HTR-8/SVneo (cell line): ENCODE data around the gene PSMD7.
"Not testable (repeated sequence)": the region's sequence is repeated elsewhere in the genome, so short reads cannot be mapped to it uniquely, and the experiment has no call there.

ENCODE experiments used
- DNase-seq: peaks from one replicate; pipeline ENCODE4 v3.0.0; 2011; ENCODE audit warnings: low spot score, mixed read lengths; ENCODE audit not compliant: insufficient read length
- FAIRE-seq: peaks from 2 replicates; lab custom pipeline; 2011; peaks lifted over from hg19 to GRCh38; lab: Jason Lieb, UNC

Gene PSMD7

DNA sequence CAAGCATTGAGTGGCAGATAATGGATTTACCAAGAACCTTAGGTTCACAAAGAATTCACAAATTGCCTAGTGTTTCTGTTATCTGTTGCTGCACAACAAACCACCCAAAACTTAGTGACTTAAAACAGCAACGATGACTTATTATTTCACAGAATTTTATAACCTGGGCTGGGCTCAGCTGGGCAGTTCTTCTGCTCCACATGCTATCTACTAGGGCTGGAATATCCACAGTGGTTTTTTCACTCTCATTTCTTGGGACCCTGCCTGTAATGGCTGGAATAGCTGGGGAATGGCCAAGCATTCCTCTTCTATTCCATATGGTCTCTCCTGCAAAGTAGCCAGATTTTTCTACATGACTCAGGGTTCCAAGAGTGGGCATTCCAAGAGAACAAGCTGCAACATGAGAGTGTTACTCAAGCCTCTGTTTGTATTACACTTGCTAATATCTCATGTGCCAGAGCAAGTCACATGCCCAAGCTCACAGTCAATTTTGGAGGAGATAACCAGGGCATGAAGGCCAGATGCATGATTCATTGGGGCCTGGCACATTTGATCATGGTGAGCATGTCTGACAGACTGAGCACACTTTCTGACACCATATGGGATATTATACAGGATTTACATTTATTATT is 4.9 kb upstream of the PSMD7 start:
- no peak for FAIRE-seq
- DNase-seq: no peak

- no peak for DNase-seq
- no peak for FAIRE-seq
Observed at GRCh38 chr16:74296104-74296431, 546 bp upstream of the PSMD7 start.

DNA sequence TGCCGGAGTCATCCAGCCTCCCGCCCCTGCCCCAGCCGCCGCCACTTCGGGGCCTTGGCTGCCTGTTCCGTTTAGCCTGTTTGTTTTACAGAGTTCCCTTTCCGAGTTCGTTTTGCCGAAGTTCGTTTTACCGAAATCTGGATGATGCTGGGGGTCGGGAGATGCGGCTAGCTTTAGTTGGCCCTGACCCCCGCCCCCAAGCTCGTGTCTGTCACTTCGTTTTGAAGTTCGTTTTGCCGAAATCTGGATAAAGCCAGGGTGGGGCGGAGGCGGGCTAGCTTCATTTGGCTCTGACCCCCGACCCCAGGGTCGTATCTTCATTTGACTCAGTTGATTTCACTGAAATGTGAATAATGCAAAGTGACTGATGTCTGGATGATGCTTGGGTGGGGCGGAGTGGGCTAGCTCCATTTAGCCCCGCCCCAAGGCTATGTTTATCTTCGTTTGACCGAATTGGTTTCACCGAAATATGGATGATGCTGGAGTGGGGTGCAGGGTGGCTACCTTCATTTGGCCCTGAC is 591 bp downstream of the PSMD7 start:
- peak; percentile 23 for FAIRE-seq
- peak; percentile 31 for DNase-seq

GRCh38 chr16:74298104-74298503 is 1.5 kb downstream of the PSMD7 start:
- no peak for FAIRE-seq
- no peak for DNase-seq

- no peak for FAIRE-seq
- DNase-seq: no peak
Observed at GRCh38 chr16:74302341-74302740, 5.7 kb downstream of the PSMD7 start.

GRCh38 chr16:74304164-74304834 is 7.7 kb downstream of the PSMD7 start:
- DNase-seq (no peak), FAIRE-seq (no peak)

DNA sequence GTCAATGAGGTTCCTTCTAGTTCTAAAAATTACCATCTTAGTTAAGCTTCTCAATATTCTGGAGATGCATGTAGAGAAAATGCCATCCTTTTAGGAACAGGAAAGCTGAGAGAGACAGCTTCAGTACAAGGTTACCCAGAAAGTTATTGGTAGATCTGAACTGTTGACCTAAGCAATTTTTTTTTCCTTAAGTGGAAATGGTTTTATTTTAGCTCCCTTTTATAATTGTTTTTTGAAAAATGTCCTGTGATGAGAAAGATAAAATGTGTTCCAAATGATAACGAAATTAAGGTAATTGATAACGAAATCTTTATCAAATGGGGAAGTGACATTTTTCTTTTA is 8.2 kb downstream of the PSMD7 start:
- no peak for FAIRE-seq

DNA sequence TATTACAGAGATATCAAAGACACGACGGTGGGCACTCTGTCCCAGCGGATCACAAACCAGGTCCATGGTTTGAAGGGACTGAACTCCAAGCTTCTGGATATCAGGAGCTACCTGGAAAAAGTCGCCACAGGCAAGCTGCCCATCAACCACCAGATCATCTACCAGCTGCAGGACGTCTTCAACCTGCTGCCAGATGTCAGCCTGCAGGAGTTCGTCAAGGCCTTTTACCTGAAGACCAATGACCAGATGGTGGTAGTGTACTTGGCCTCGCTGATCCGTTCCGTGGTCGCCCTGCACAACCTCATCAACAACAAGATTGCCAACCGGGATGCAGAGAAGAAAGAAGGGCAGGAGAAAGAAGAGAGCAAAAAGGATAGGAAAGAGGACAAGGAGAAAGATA is 8.7 kb downstream of the PSMD7 start:
- DNase-seq: no peak
- no peak for FAIRE-seq

More for the DNA sequence above, 8.2 kb downstream of the PSMD7 start:
- no peak for DNase-seq

DNA sequence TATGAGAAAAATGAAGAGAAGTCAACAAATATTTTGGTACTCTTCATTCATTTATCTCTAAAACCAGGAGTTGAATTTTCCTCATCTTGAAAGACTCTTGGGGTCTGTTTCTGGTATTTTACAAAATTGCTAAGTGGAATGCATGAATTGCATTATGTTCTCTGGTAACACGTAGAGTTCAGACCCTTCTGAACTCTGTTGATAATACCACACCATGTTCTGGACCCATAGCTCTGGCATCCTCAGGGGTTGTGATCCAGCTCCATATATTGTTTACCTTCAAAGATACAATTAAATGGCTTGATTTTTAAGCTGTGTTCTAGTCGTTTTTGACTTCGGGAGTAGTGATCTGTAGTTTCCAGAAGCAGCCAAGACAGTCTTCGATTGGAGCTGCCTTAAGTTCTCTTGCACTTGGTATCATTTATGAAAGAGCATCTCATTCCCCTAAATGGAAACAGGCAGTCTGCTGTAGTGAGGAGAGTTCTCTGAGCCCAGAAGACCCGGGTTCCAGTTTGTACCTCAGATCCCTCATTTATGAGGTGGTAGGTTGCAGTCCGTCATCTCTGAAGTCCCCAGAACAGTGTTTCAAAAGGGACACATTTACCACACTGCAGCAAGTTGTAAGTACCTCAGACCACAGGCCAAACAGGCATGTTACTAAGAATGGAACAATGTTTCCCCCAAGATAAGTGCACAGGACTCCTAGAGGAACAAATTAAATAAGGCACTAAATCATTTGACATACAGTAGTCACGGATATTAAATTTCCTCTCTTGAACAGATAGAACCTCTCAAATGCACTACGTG is 9.6 kb downstream of the PSMD7 start:
- DNase-seq (no peak), FAIRE-seq (no peak)

- DNase-seq (no peak), FAIRE-seq (no peak)
Observed at GRCh38 chr16:74307383-74307782, 10.8 kb downstream of the PSMD7 start.

DNA sequence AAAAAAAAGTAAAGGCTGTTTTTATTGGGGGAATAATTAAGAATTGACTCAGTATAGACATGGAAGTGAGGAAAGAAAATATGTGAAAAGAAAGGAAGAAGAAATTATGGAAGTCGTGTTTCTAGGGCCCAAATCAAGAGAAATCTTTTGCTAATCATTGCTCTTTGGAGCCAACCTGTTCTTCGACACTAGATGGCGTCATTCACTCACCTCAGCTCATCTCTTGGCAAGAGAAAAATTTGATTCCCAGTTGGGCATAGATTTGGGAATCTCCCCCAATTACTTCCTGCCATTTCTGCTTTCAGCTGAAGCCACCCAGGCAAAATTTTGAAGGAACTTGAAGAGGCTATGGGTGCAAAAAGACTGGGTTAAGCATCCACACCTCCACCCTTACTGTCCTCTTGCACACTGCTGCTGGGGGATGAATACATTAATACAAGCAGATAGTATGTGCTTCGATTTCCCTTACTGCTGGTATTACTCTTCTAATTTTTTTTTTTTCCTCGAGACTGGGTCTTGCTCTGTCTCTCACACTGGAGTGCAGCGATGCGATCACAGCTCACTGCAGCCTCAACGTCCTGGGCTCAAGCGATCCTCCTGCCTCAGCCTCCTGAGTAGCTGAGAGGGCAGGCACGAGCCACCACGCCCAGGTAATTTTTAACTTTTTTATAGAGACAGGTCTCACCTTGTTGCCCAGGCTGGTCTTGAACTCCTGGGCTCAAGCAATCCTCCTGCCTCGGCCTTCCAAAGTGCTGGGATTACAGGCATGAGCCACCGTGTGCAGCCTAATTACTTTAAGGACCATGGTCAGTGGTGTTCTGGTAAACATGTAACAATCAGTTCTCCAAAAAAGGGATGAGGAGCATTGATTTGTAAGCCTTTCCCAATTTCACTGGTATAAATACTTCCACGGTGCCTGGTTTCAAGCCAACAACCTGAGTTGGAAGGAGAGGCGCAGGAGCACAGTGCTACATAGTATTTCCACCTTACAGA is 13.5 kb downstream of the PSMD7 start:
- FAIRE-seq (no peak), DNase-seq (peak; percentile 66)

- FAIRE-seq (peak; percentile 23), DNase-seq (no peak)
Observed at GRCh38 chr16:74315059-74315458, 18.4 kb downstream of the PSMD7 start.

DNA sequence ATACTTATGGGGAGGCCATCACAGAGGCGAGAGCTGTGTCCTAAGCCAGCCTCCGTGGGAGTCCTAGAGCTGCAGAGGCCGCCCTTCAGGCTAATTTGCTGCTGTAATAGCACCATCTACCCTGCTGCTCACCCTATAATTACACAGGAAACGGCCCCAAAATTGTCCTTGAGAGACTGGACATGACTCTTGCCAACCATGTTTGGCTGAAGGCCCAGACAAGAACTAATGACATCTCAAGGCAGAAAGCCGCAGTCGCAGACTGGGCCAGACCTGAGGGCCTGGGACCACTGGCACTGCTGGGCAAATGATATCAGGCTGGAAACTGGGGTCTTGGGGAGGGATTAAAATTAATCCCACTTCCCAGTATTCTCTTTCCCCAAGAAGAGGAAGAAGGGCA is 24.1 kb downstream of the PSMD7 start:
- DNase-seq (no peak), FAIRE-seq (no peak)

DNA sequence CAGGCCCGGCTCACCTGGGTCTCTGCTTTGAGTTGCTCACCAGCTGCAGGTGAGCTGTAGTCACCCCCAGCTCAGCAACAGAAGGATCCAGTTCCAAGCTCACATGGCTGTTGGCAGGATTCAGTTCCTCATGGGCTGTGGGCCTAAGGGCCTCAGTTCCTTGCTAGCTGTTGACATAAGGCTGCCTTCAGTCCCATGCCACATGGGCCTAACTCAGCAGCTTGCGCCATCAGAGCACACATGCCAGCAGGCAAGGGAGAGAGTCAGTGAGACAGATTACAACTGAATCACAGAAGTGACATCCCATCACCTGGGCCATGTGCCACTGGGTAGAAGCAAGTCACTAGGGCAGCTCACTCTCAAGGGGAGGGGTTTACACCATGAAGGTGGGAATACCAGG is 24.7 kb downstream of the PSMD7 start:
- FAIRE-seq: no peak

GRCh38 chr16:74322301-74322710 is 25.7 kb downstream of the PSMD7 start:
- FAIRE-seq (no peak), DNase-seq (no peak)

More for the DNA sequence above, 24.7 kb downstream of the PSMD7 start:
- DNase-seq: no peak

DNA sequence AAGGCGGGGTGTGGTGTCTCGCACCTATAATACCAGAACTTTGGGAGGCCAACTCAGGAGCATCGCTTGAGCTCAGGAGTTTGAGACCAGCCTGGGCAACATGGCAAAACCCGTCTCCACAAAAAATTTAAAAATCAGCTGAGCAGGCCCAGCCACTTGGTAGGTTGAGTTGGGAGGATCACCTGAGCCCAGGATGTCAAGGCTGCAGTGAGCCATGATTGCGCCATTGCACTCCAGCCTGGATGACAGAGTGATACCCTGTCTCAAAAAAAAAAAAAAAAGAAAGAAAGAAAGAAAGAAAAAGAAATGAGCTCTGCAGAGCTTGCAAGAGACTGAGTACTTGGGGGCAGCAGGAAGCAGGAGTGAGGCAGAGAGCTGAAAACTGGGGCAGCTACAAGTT is 28.2 kb downstream of the PSMD7 start:
- not testable (repeated sequence) for FAIRE-seq, DNase-seq

- FAIRE-seq: no peak
Observed at GRCh38 chr16:74325641-74326040, 29.0 kb downstream of the PSMD7 start.

GRCh38 chr16:74328346-74328745 is 31.7 kb downstream of the PSMD7 start:
- DNase-seq, FAIRE-seq: not testable (repeated sequence)

More at GRCh38 chr16:74325641-74326040, 29.0 kb downstream of the PSMD7 start:
- no peak for DNase-seq

- not testable (repeated sequence) for FAIRE-seq, DNase-seq
Observed at GRCh38 chr16:74332469-74332868, 35.9 kb downstream of the PSMD7 start.

DNA sequence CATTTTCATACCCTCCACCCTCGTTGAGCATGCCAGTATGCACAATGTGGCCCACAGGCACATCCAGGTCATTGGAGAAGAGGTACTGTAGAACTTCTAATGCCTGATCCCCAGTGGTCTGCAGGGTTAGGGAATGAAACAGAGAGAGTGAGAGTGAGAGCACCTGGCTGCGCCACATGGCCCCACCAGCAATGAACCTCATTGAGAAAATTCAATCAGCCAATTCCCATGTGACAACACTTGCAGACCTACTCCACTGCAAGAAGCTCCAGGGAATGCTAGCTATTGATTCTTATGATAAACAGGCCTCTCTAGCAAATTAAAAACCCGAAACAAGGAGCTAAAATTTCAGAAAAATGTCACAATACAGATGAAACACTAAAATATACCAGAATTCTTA is 40.9 kb downstream of the PSMD7 start:
- not testable (repeated sequence) for DNase-seq, FAIRE-seq
